GM23248 (cell line): ENCODE measurements around the gene ZNF778.

Experiments used
- EZH2 ChIP-seq: fragments of 200-600 bp; sonication (generic); IDR thresholded peaks from 2 replicates; pipeline ENCODE4 v1.6.1; 2018; ENCODE audit warnings: antibody characterized with exemption, mild to moderate bottlenecking; ENCODE audit not compliant: insufficient read depth, poor library complexity, severe bottlenecking
- EZH2phosphoT487 ChIP-seq: fragments of 200-600 bp; sonication (generic); IDR thresholded peaks from 2 replicates; pipeline ENCODE4 v1.6.1; 2018; ENCODE audit warnings: antibody characterized with exemption, moderate library complexity, mild to moderate bottlenecking, low read depth; ENCODE audit not compliant: insufficient read depth

DNA sequence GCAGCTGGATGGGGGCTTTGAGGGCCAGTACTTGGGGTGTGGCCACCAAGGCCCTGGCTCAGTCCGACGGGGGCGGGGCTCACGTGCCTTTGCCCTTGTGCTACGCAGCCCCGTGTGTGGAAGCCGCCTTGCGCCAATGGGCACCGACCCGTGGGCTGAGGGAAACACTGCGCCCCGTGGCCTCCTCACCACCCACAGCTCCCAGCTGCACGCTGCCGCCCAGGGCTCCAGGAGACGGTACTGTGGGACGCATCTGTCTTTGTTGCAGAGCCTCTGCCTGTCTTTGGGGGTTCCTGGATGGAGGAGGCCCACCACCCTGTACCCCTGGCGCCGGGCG, 38.4 kb upstream of the ZNF778 start:
- no peak for TF ChIP-seq EZH2phosphoT487
- no peak for TF ChIP-seq EZH2
